ENCODE data around the gene STPG1.

The STPG1 gene

DNA sequence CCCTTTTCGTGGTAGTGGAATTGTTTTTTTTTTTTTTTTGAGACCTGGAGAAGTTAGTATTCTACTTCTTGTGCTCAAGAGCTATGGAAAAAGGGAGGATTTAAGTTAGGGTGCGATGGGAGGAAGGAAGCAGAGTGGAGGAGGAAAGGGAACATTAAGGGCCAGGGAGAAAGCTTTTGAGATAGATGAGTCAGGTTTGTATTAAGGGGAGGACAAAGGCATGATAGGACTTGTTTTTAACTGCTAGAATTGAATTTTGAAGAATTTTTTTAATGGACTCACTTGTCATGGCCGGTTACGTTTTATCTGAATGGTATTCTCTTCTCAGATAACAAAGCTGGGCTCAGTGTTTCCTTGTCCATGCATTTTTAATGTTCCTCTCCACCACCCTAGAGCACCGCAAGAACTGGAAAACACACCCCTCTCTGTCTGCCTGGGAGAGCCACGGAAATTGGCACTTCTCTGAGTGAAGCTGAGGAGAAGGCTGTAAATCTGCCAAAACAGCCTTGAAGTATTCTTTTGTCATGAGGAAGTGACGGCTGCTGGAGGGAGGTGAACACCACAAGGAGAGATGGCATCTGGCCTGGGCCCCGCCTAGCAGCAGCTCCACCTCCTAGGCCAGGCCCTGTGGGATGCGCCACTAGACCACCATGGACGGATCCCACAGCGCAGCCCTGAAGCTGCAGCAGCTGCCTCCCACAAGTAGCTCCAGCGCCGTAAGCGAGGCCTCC lies 5.5 kb upstream of the STPG1 start (continued):
- peak; percentile 78 for TF ChIP-seq WT1 (tag by site-specific recombination; IDR thresholded peaks at IDR 0.05)

DNA sequence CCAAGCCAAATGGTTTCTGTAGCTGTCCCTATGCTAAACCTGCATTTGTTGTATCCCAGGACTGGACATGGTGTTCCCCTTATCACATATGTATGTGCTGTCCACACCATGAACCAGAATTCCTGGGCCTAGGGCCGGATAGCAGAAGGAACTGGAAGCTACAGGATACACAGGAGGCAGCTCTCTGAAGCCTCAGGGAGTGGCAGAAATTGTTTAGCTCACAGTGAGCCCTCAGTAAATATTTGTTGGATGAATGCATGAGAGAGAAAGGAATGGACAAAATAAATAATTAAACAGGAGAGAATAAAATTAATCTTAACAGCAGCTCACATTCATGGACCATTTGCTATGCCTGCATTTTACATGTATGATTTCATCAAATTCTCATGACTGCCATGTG lies 4.1 kb upstream of the STPG1 start:
- H3K9me3 ChIP-seq (ENCODE audit: control insufficient read depth, insufficient read depth, low read depth, low read length), result no peaks in the 10 kb centered on the region
- H3K27ac ChIP-seq (ENCODE audit: extremely low read depth, low read depth, low read length), result no peak overlapping the region
- TF ChIP-seq ZNF394 (tag by site-specific recombination; IDR thresholded peaks at IDR 0.05; ENCODE audit: borderline replicate concordance), result no peak
- no peak for TF ChIP-seq SETDB1 (IDR thresholded peaks at IDR 0.05; ENCODE audit: insufficient read length, low read length)
- CTCF ChIA-PET, result interaction anchor here (0.6 to 1.2 kb wide), 4 partner anchors 24 to 216 kb away, joined by 3 to 4 read pairs (median 3); no protein-coding TSS in a partner anchor
- H3K4me1 ChIP-seq (ENCODE audit: control insufficient read depth, insufficient read depth, low read length), result peaks cover 6% of the 10 kb centered on the region
- POLR2A ChIA-PET, result no interaction called here
- H3K4me3 ChIP-seq (ENCODE audit: low read depth, low read length), result no peak overlapping the region
- H3K36me3 ChIP-seq (ENCODE audit: control insufficient read depth in 2 of 2, insufficient read depth in 1 of 2, low read length in 2 of 2), result peaks cover 3 to 34% of the 10 kb centered on the region in 2 experiments; a peak in 2 of 3 replicates

DNA sequence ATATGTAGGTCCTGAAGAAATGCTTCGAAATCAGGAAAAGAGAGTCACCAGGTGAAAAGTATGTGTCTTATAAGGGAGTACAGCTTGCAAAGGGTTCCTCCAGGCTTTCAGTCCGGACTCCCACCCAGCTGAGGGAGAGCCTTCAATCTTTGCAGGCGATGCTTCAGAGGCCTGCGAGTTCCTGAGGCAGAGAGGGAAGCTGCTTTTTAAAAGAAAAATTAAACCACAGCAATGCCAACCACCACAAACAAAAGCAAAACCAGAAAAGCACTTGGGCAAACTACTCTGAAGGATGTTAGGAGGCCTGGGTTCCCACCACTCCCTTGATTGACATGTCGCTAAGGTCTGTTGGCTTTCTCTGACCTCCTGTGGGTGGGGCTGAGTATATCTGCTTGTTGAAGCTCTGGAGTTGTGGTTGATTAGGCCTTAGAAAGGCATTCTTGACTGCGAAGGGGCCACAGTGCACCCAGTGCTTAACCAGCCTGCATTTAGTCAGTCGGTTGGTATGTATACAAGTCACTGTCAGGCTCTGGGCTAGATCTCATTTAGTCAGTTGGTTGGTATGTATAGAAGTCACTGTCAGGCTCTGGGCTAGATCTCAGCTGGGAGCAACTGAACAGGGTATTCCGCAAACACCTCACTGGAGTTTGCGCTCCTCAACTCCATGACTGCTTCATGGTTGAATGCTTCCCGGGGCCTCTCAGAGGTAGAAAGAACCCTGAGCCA lies 3.2 kb upstream of the STPG1 start:
- ChIA-PET CTCF (interaction anchor here (0.6 to 2.8 kb wide), 12 partner anchors 9 to 405 kb away, joined by 3 to 18 read pairs (median 4); no protein-coding TSS in a partner anchor), POLR2A (interaction anchor here (0.5 to 0.7 kb wide), 3 partner anchors 72 to 88 kb away, joined by 3 to 7 read pairs (median 3); partner anchors contain the start of gene RCAN3)
- H3K4me3 ChIP-seq (ENCODE audit: low read depth, low read length), result peak overlapping the region; percentile 49

DNA sequence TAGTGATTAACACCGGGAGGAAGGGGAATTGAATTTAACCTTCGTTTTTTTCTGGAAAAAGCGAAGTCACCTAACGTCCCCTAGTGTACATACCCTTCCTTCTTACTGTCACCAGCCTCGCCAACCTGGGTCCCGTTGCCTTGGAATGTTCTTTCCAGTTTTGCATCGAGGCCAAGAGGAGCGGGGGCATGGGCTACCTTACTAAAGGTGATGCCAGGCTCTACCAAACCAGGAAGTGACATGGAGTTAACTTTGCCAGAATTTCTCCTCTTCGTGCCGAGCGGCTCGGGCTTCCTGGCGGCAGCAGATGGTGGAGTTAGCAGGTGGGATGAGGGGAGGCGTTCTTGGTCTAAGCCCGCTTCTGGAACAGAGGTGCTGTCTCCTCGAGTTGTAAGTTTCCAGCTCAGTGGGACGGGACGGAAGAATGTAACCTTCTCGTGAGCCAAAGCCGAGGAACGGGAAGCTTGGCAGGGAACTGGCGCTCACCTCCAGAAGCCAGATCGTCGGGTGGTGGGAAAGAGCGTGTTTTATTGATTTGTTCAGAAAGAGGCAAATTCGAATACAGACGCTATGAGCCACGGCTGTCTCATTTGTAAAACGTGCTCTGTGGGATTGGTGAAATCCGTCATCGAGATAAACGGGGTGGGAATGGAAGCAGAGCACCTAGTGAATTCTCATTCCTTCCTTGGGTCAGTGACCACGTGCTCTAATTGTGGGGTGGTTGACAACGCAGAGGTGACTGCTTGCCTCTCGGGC lies 2.5 kb upstream of the STPG1 start:
- no peaks in the 10 kb centered on the region for H3K9me3 ChIP-seq (ENCODE audit: control insufficient read depth, insufficient read depth, low read depth, low read length)
- ChIA-PET POLR2A (interaction anchor here (0.6 to 1.8 kb wide), 12 partner anchors 9 to 638 kb away, joined by 3 to 7 read pairs (median 3); partner anchors contain the start of genes PITHD1 and RCAN3), CTCF (interaction anchor here (0.6 to 3.2 kb wide), 36 partner anchors 8 to 883 kb away, joined by 3 to 27 read pairs (median 4); no protein-coding TSS in a partner anchor)
- no peak overlapping the region; the same call in 1 of the 2 replicates for H3K27ac ChIP-seq (ENCODE audit: extremely low read depth, low read depth, low read length)
- peak overlapping the region; percentile 49 for H3K4me3 ChIP-seq (ENCODE audit: low read depth, low read length)
- peaks cover 6% of the 10 kb centered on the region for H3K4me1 ChIP-seq (ENCODE audit: control insufficient read depth, insufficient read depth, low read length)
- peaks cover 2 to 18% of the 10 kb centered on the region in 2 experiments; a peak in 2 of 3 replicates for H3K36me3 ChIP-seq (ENCODE audit: control insufficient read depth in 2 of 2, insufficient read depth in 1 of 2, low read length in 2 of 2)
- no peak for TF ChIP-seq ZNF404 (tag by site-specific recombination; IDR thresholded peaks at IDR 0.05)
- 0 out of 2 replicates have a peak, but pooled peaks have one; percentile 26 for TF ChIP-seq ZBTB17 (tag by site-specific recombination; IDR thresholded peaks at IDR 0.05)
- TF ChIP-seq ZNF629 (tag by site-specific recombination; IDR thresholded peaks at IDR 0.05), result no peak
- TF ChIP-seq ZBTB7A (tag by site-specific recombination; IDR thresholded peaks at IDR 0.05; ENCODE audit: low read depth), result no peak
- no peak for TF ChIP-seq ZNF548 (tag by site-specific recombination; IDR thresholded peaks at IDR 0.05)
- no peak for TF ChIP-seq IKZF3 (tag by site-specific recombination; IDR thresholded peaks at IDR 0.05)
- TF ChIP-seq, protein P1, sequence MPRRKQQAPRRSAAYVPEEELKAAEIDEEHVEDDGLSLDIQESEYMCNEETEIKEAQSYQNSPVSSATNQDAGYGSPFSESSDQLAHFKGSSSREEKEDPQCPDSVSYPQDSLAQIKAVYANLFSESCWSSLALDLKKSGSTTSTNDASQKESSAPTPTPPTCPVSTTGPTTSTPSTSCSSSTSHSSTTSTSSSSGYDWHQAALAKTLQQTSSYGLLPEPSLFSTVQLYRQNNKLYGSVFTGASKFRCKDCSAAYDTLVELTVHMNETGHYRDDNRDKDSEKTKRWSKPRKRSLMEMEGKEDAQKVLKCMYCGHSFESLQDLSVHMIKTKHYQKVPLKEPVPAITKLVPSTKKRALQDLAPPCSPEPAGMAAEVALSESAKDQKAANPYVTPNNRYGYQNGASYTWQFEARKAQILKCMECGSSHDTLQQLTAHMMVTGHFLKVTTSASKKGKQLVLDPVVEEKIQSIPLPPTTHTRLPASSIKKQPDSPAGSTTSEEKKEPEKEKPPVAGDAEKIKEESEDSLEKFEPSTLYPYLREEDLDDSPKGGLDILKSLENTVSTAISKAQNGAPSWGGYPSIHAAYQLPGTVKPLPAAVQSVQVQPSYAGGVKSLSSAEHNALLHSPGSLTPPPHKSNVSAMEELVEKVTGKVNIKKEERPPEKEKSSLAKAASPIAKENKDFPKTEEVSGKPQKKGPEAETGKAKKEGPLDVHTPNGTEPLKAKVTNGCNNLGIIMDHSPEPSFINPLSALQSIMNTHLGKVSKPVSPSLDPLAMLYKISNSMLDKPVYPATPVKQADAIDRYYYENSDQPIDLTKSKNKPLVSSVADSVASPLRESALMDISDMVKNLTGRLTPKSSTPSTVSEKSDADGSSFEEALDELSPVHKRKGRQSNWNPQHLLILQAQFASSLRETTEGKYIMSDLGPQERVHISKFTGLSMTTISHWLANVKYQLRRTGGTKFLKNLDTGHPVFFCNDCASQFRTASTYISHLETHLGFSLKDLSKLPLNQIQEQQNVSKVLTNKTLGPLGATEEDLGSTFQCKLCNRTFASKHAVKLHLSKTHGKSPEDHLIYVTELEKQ (tag by site-specific recombination; IDR thresholded peaks at IDR 0.05; ENCODE audit: borderline replicate concordance), result no peak
- TF ChIP-seq, protein P2, sequence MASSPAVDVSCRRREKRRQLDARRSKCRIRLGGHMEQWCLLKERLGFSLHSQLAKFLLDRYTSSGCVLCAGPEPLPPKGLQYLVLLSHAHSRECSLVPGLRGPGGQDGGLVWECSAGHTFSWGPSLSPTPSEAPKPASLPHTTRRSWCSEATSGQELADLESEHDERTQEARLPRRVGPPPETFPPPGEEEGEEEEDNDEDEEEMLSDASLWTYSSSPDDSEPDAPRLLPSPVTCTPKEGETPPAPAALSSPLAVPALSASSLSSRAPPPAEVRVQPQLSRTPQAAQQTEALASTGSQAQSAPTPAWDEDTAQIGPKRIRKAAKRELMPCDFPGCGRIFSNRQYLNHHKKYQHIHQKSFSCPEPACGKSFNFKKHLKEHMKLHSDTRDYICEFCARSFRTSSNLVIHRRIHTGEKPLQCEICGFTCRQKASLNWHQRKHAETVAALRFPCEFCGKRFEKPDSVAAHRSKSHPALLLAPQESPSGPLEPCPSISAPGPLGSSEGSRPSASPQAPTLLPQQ (tag by site-specific recombination; IDR thresholded peaks at IDR 0.05), result no peak; the same call in 1 of the 2 replicates
- no peak for TF ChIP-seq ZNF433 (tag by site-specific recombination; IDR thresholded peaks at IDR 0.05; ENCODE audit: low read depth)
- no peak for TF ChIP-seq ZNF791 (tag by site-specific recombination; IDR thresholded peaks at IDR 0.05)
- no peak for TF ChIP-seq ZNF747 (tag by site-specific recombination; IDR thresholded peaks at IDR 0.05)
- no peak for TF ChIP-seq ZNF23 (tag by site-specific recombination; IDR thresholded peaks at IDR 0.05; ENCODE audit: borderline replicate concordance)
- TF ChIP-seq ZNF335 (tag by site-specific recombination; conservative IDR thresholded peaks at IDR 0.05), result peak; percentile 64; the same call in 1 of the 2 replicates
- TF ChIP-seq, protein P3, sequence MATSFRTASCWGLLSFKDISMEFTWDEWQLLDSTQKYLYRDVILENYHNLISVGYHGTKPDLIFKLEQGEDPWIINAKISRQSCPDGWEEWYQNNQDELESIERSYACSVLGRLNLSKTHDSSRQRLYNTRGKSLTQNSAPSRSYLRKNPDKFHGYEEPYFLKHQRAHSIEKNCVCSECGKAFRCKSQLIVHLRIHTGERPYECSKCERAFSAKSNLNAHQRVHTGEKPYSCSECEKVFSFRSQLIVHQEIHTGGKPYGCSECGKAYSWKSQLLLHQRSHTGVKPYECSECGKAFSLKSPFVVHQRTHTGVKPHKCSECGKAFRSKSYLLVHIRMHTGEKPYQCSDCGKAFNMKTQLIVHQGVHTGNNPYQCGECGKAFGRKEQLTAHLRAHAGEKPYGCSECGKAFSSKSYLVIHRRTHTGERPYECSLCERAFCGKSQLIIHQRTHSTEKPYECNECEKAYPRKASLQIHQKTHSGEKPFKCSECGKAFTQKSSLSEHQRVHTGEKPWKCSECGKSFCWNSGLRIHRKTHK (tag by site-specific recombination; IDR thresholded peaks at IDR 0.05), result no peak

More for the DNA sequence above, 3.2 kb upstream of the STPG1 start:
- Histone ChIP-seq H3K36me3 (ENCODE audit: control insufficient read depth in 2 of 2, insufficient read depth in 1 of 2, low read length in 2 of 2) (peaks cover 3 to 25% of the 10 kb centered on the region in 2 experiments; a peak in 2 of 3 replicates), H3K9me3 (ENCODE audit: control insufficient read depth, insufficient read depth, low read depth, low read length) (no peaks in the 10 kb centered on the region), H3K27ac (ENCODE audit: extremely low read depth, low read depth, low read length) (no peak overlapping the region), H3K4me1 (ENCODE audit: control insufficient read depth, insufficient read depth, low read length) (peaks cover 6% of the 10 kb centered on the region)
- TF ChIP-seq KLF7 (tag by site-specific recombination; IDR thresholded peaks at IDR 0.05; ENCODE audit: borderline replicate concordance), result no peak
- TF ChIP-seq ZNF521 (tag by site-specific recombination; IDR thresholded peaks at IDR 0.05), result no peak
- no peak for TF ChIP-seq ZNF658 (tag by site-specific recombination; IDR thresholded peaks at IDR 0.05)
- TF ChIP-seq ZSCAN30 (tag by site-specific recombination; IDR thresholded peaks at IDR 0.05), result no peak
- no peak for TF ChIP-seq ZBTB8A (tag by site-specific recombination; IDR thresholded peaks at IDR 0.05)
- 0 out of 2 replicates have a peak, but pooled peaks have one; percentile 16 for TF ChIP-seq ZEB2 (tag by site-specific recombination; IDR thresholded peaks at IDR 0.05)
- TF ChIP-seq ZNF335 (tag by site-specific recombination; conservative IDR thresholded peaks at IDR 0.05), result peak; percentile 28

All from HEK293 (cell line).